Keratinocyte (primary cell): ENCODE results near the gene SAMD5. TPM values are rescaled to one million over a fixed set of nuclear protein-coding genes. Genes with fewer than 3 reads are reported as not detected.

ENCODE experiments used
- DNase-seq: peaks from one replicate; pipeline ENCODE4 v3.0.0-alpha.2; 2011; ENCODE audit warnings: low read depth, missing footprints, low spot score
- FAIRE-seq: peaks from 2 replicates; lab custom pipeline; 2011; peaks lifted over from hg19 to GRCh38; lab: Jason Lieb, UNC
- H2AFZ ChIP-seq: 2 replicates; pipeline ENCODE4 v1.6.0; 2012; ENCODE audit warnings: low read length, control low read depth, inconsistent platforms; ENCODE audit not compliant: control insufficient read depth
- H3K27ac ChIP-seq: 2 replicates; pipeline ENCODE4 v1.5.1; 2011; ENCODE audit warnings: low read length; ENCODE audit not compliant: control insufficient read depth, insufficient read depth
- H3K27me3 ChIP-seq: 3 replicates; pipeline ENCODE4 v1.6.0; 2011; ENCODE audit warnings: low read length; ENCODE audit not compliant: control insufficient read depth, insufficient read depth; ENCODE audit errors: extremely low read depth
- H3K36me3 ChIP-seq, 2 experiments: 2 replicates in 1 of 2; 3 replicates in 1 of 2; pipeline ENCODE4 v1.5.1; 2011; ENCODE audit warnings: low read length in 2 of 2, mild to moderate bottlenecking in 1 of 2; ENCODE audit not compliant: control insufficient read depth in 2 of 2, insufficient read depth in 2 of 2; ENCODE audit errors: extremely low read depth in 1 of 2
- H3K4me1 ChIP-seq: 3 replicates; pipeline ENCODE4 v1.5.1; 2011; ENCODE audit warnings: low read length; ENCODE audit not compliant: control insufficient read depth, insufficient read depth; ENCODE audit errors: extremely low read depth
- H3K4me2 ChIP-seq: 3 replicates; pipeline ENCODE4 v1.6.0; 2011; ENCODE audit warnings: low read depth, low read length; ENCODE audit not compliant: control insufficient read depth, insufficient read depth; ENCODE audit errors: extremely low read depth
- H3K4me3 ChIP-seq, 3 experiments: fragments of 200-600 bp in 1 of 3; sonication (generic) in 1 of 3; 2 replicates in 2 of 3; 3 replicates in 1 of 3; pipeline ENCODE4 v1.5.1; 2011 to 2016; ENCODE audit warnings: low read length in 3 of 3, mild to moderate bottlenecking in 3 of 3, control low read depth in 2 of 3, inconsistent platforms in 1 of 3, low read depth in 1 of 3, mixed read lengths in 1 of 3, mixed run types in 1 of 3, moderate library complexity in 1 of 3; ENCODE audit not compliant: control insufficient read depth in 2 of 3, insufficient read depth in 2 of 3; ENCODE audit errors: extremely low read depth in 1 of 3
- H3K79me2 ChIP-seq: 2 replicates; pipeline ENCODE4 v1.6.0; 2012; ENCODE audit warnings: low read length; ENCODE audit not compliant: control insufficient read depth, insufficient read depth
- H3K9ac ChIP-seq: 3 replicates; pipeline ENCODE4 v1.6.0; 2011; ENCODE audit warnings: low read length; ENCODE audit not compliant: control insufficient read depth, insufficient read depth; ENCODE audit errors: extremely low read depth
- H3K9me1 ChIP-seq: 3 replicates; pipeline ENCODE4 v1.6.0; 2011; ENCODE audit warnings: low read length; ENCODE audit not compliant: control insufficient read depth, insufficient read depth; ENCODE audit errors: extremely low read depth
- H3K9me3 ChIP-seq: 2 replicates; pipeline ENCODE4 v1.5.1; 2012; ENCODE audit warnings: low read depth, low read length; ENCODE audit not compliant: control insufficient read depth
- H4K20me1 ChIP-seq: 3 replicates; pipeline ENCODE4 v1.6.0; 2011; ENCODE audit warnings: low read length; ENCODE audit not compliant: control insufficient read depth, insufficient read depth; ENCODE audit errors: extremely low read depth
- CTCF ChIP-seq, 3 experiments: IDR thresholded peaks in 1 of 3; conservative IDR thresholded peaks in 1 of 3; optimal IDR thresholded peaks in 1 of 3; 2 replicates in 2 of 3; 3 replicates in 1 of 3; pipeline versions ENCODE3 to v1.5.1; 2011; ENCODE audit warnings: low read length in 3 of 3, mild to moderate bottlenecking in 3 of 3, moderate library complexity in 2 of 3, control low read depth in 1 of 3, inconsistent platforms in 1 of 3; ENCODE audit not compliant: insufficient read depth in 2 of 3; ENCODE audit errors: extremely low read depth in 1 of 3
- EZH2 ChIP-seq: IDR thresholded peaks from one replicate; pipeline ENCODE4 v1.6.1; 2012; ENCODE audit warnings: inconsistent platforms, mild to moderate bottlenecking, low read length, moderate library complexity
- dilution Hi-C: fragments of 300-500 bp; cut with MboI; formaldehyde crosslinking; loops from one replicate; pipeline ENCODE4 v1.7.0; 2020; ENCODE audit warnings: low sequenced_read_pairs; ENCODE audit not compliant: extremely low pct_ligation_motif_present
- polyA plus RNA-seq, 5 experiments: library from polyadenylated mRNA; depleted of rRNA in 3 of 5; stranded (reverse) in 3 of 5; stranded (forward) in 1 of 5; unstranded in 1 of 5; fragments of >200 nt; gene quantifications; 1 replicate in 1 of 5; 2 replicates in 3 of 5; 3 replicates in 1 of 5; pipeline versions ENCODE4 v1.2.1 to v1.2.3, GENCODE V29; 2011 to 2012; ENCODE audit warnings: missing spikeins in 2 of 5, low read depth in 1 of 5, low replicate concordance in 1 of 5

Gene SAMD5
- polyA plus RNA-seq, 1 donor (not counting 4 experiments of a cell fraction or from before 2014, with no cell fraction given): 1.2 TPM

- Histone ChIP-seq H3K9me3 (no peaks in the 10 kb centered on the region), H3K4me1 (no peaks in the 10 kb centered on the region), H3K27me3 (peaks cover 8% of the 10 kb centered on the region), H3K4me2 (no peak overlapping the region), H3K9me1 (no peaks in the 10 kb centered on the region), H2AFZ (no peak overlapping the region), H3K36me3 (no peaks in the 10 kb centered on the region), H3K79me2 (no peaks in the 10 kb centered on the region), H3K4me3 (no peak overlapping the region), H3K9ac (no peak overlapping the region), H4K20me1 (no peaks in the 10 kb centered on the region), H3K27ac (no peak overlapping the region)
- FAIRE-seq (no peak), DNase-seq (no peak)
- TF ChIP-seq CTCF (optimal IDR thresholded peaks at IDR 0.05 in 1 of 3, IDR thresholded peaks at IDR 0.05 in 1 of 3, conservative IDR thresholded peaks at IDR 0.05 in 1 of 3; ENCODE audit: extremely low read depth in 1 of 3, insufficient read depth in 2 of 3, low read length in 3 of 3): no peak
- TF ChIP-seq EZH2: no peak
- dilution Hi-C loops: no loop called here
Measured at GRCh38 chr6:147525519-147526209, 17.2 kb downstream of the SAMD5 start.

DNA sequence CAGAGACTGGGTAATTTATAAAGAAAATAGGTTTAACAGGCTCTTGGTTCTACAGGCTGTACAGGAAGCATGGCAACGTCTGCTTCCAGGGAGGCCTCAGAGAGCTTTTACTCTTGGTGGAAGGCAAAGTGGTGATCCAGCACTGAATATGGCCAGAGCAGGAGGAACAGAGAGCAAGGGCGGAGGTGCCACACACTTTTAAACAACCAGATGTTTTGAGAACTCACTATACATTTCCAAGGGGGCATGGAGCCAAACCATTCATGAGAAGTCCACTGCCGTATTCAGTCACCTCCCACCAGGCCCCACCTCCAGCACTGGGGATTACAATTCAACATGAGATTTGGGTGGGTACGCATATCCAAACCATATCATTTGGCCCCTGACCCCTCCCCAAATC, 18.7 kb downstream of the SAMD5 start:
- dilution Hi-C loops: no loop called here
- H3K9me1 ChIP-seq: no peaks in the 10 kb centered on the region

More for the DNA sequence above, 18.7 kb downstream of the SAMD5 start:
- Histone ChIP-seq H3K4me3 (no peak overlapping the region), H2AFZ (no peak overlapping the region), H3K79me2 (no peaks in the 10 kb centered on the region), H3K36me3 (no peaks in the 10 kb centered on the region), H3K9me3 (no peaks in the 10 kb centered on the region), H3K4me1 (no peaks in the 10 kb centered on the region), H3K27ac (no peak overlapping the region), H3K9ac (no peak overlapping the region), H3K27me3 (peaks cover 8% of the 10 kb centered on the region), H4K20me1 (no peaks in the 10 kb centered on the region), H3K4me2 (no peak overlapping the region)
- TF ChIP-seq EZH2: no peak
- TF ChIP-seq CTCF (optimal IDR thresholded peaks at IDR 0.05 in 1 of 3, IDR thresholded peaks at IDR 0.05 in 1 of 3, conservative IDR thresholded peaks at IDR 0.05 in 1 of 3; ENCODE audit: extremely low read depth in 1 of 3, insufficient read depth in 2 of 3, low read length in 3 of 3): no peak
- no peak for FAIRE-seq
- no peak for DNase-seq
